ENCODE data around the gene POLE.
A peak's percentile ranks its signal among the peaks of the same experiment; 100 is the strongest.

POLE gene

DNA sequence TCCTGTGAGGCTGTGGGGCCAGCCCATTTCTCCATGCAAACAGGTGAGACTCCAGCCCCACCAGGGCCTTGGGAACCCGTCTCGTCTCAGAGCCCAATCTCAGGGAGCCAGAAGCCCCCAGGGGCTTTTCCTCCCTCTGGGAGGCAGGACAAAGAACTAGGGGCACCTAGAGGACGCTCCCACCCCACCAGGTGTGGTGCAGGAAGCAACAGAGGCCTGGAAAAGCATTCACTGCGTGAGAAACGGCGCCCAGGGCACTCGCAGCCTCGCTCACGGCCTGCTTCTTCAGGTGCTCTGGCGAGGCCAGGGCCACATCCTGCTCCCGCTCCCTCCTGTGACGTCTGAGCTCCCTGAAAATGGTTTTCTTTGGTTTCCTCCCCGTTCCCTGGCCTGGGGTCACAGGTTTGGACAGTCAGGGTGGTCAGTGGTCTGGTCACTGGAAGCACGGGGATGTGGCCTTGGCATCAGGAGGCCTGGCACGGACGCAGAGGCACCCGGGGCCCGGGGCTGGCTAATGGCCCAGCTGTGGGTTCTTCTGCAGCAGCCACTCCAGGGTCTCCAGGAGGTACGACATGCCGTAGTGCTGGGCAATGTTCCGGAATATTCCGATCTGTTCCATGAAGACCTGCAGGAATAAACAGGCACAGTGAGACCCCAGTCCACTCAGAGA, 62.8 kb downstream of the POLE start:
- Histone ChIP-seq H3K4me1 (ENCODE audit: insufficient read depth, low read length) (no peaks in the 10 kb centered on the region), H3K27ac (ENCODE audit: low read depth, low read length) (no peak overlapping the region), H3K9me3 (ENCODE audit: insufficient read depth, low read depth, low read length) (no peaks in the 10 kb centered on the region), H3K9ac (ENCODE audit: low read depth, low read length) (no peak overlapping the region), H3K36me3 (ENCODE audit: insufficient read depth, low read length) (peaks cover 51% of the 10 kb centered on the region), H3K4me3 (ENCODE audit: low read length) (no peak overlapping the region), H3K27me3 (ENCODE audit: insufficient read depth, low read length) (peaks cover 19% of the 10 kb centered on the region)
- WGBS: 96% methylated on average over 22 of the region's 22 CpGs

GRCh38 chr12:132623072-132623869, 63.9 kb downstream of the POLE start:
- H3K4me3 ChIP-seq (ENCODE audit: low read length): no peak overlapping the region
- H3K9me3 ChIP-seq (ENCODE audit: insufficient read depth, low read depth, low read length): no peaks in the 10 kb centered on the region
- peaks cover 26% of the 10 kb centered on the region for H3K27me3 ChIP-seq (ENCODE audit: insufficient read depth, low read length)
- H3K9ac ChIP-seq (ENCODE audit: low read depth, low read length): no peak overlapping the region
- H3K27ac ChIP-seq (ENCODE audit: low read depth, low read length): no peak overlapping the region
- 91% methylated on average over 25 of the region's 25 CpGs for WGBS
- H3K4me1 ChIP-seq (ENCODE audit: insufficient read depth, low read length): no peaks in the 10 kb centered on the region
- peaks cover 43% of the 10 kb centered on the region for H3K36me3 ChIP-seq (ENCODE audit: insufficient read depth, low read length)

GRCh38 chr12:132622437-132623071, 64.6 kb downstream of the POLE start:
- 88% methylated on average over 11 of the region's 11 CpGs for whole genome bisulfite sequencing
- Histone ChIP-seq H3K36me3 (ENCODE audit: insufficient read depth, low read length) (peaks cover 39% of the 10 kb centered on the region), H3K9me3 (ENCODE audit: insufficient read depth, low read depth, low read length) (peaks cover 3% of the 10 kb centered on the region), H3K4me3 (ENCODE audit: low read length) (no peak overlapping the region), H3K27me3 (ENCODE audit: insufficient read depth, low read length) (peaks cover 34% of the 10 kb centered on the region), H3K27ac (ENCODE audit: low read depth, low read length) (no peak overlapping the region), H3K9ac (ENCODE audit: low read depth, low read length) (no peak overlapping the region), H3K4me1 (ENCODE audit: insufficient read depth, low read length) (no peaks in the 10 kb centered on the region)

DNA sequence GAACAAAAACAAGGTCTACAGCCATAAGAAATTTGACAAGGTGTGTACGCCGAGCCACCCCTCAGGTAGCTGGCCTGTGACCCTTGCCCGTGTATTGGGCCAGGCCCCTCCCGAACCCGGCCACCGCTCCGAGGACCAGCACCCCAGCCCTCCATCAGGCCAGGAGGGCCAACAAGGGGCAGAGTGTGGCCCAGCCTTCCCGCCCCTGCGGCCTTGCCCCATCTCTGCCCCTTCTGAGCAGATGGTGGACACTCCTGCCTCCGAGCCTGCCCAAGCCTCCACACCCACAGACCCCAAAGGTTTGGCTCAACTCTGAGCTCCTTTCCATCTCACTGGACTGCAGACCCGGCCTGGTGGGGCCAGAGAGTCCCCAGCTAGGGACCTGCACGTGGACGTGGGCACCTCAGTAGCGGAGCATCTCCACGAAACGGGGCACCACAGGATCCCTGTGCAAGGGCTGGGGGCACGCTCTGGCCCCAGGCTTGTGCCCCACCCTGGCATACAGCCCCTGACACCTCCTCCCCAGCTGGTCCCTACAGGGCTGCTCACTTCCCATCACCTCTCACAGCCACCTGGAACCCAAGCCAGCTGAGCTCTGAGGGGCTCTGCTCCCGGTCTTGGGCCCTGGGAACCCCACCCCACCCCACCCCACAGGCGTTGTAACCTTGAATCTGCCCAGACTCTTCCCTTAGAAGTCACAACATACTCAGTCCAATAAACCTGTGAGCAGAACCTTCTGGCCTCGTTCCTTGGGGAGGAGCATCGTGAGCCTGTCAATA, 65.3 kb downstream of the POLE start:
- no peak overlapping the region for H3K4me3 ChIP-seq (ENCODE audit: low read length)
- peaks cover 41% of the 10 kb centered on the region for H3K27me3 ChIP-seq (ENCODE audit: insufficient read depth, low read length)
- no peaks in the 10 kb centered on the region for H3K4me1 ChIP-seq (ENCODE audit: insufficient read depth, low read length)
- peaks cover 35% of the 10 kb centered on the region for H3K36me3 ChIP-seq (ENCODE audit: insufficient read depth, low read length)
- H3K9ac ChIP-seq (ENCODE audit: low read depth, low read length): no peak overlapping the region
- 89% methylated on average over 21 of the region's 21 CpGs for WGBS
- H3K9me3 ChIP-seq (ENCODE audit: insufficient read depth, low read depth, low read length): peaks cover 10% of the 10 kb centered on the region
- H3K27ac ChIP-seq (ENCODE audit: low read depth, low read length): no peak overlapping the region

DNA sequence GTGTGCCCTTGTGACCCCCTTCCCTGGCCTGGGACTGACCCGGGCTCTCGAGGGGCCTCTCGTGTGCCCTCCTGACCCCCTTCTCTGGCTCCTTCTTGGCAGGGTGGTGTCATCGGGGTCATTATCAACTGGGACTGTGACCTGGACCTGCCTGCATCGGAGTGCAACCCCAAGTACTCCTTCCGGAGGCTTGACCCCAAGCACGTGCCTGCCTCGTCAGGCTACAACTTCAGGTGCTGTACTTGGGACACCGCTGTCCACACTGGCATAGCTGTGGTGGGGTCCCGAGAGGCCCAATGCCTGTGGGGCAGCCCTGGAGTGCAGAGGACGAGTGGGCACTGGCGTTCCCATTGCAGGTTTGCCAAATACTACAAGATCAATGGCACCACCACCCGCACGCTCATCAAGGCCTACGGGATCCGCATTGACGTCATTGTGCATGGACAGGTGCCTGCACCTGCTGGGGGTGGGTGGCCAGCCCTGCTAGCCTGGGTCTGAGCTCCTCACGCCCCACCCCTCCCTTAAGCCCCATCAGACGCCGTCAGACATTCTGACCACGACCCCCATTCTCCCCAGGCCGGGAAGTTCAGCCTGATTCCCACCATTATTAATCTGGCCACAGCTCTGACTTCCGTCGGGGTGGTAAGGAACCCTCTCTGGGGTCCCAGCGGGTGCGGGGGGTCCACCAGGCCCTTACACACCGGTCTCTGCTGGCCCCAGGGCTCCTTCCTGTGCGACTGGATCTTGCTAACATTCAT, 66.1 kb downstream of the POLE start:
- no peak overlapping the region for H3K27ac ChIP-seq (ENCODE audit: low read depth, low read length)
- H3K9ac ChIP-seq (ENCODE audit: low read depth, low read length): no peak overlapping the region
- H3K27me3 ChIP-seq (ENCODE audit: insufficient read depth, low read length): peaks cover 48% of the 10 kb centered on the region
- peaks cover 14% of the 10 kb centered on the region for H3K9me3 ChIP-seq (ENCODE audit: insufficient read depth, low read depth, low read length)
- H3K4me3 ChIP-seq (ENCODE audit: low read length): no peak overlapping the region
- no peaks in the 10 kb centered on the region for H3K4me1 ChIP-seq (ENCODE audit: insufficient read depth, low read length)
- peaks cover 29% of the 10 kb centered on the region for H3K36me3 ChIP-seq (ENCODE audit: insufficient read depth, low read length)
- WGBS: 81% methylated on average over 28 of the region's 28 CpGs

DNA sequence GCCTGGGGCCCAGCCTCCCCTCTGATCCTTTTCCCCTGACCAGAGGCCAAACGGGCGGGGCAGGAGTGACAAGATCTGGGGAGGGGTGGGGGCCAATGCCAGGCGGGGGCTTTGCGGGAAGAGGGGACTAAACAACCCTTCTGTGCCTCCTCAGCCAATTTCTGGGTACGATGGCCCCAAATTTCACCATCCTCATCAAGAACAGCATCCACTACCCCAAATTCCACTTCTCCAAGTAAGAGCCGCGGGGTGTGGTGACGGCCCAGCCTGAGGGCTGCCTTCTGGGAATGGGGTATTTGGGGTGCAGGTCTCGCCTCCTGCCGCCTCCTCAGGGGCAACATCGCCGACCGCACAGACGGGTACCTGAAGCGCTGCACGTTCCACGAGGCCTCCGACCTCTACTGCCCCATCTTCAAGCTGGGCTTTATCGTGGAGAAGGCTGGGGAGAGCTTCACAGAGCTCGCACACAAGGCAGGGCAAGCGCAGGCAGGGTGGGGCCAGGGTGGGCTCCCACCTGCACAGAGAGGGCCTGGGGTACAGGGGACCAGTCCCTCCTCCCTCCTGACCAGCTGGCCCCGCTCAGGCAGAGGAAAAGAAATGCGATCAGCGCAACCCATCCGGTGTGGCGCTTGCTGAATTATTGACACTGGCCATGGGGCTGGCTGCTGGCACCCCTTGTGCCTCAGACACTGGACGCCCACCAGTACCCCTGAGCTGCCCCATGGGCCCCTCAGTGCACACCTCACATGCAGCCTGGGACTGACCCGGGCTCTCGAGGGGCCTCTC, 66.8 kb downstream of the POLE start:
- peaks cover 56% of the 10 kb centered on the region for H3K27me3 ChIP-seq (ENCODE audit: insufficient read depth, low read length)
- no peak overlapping the region for H3K4me3 ChIP-seq (ENCODE audit: low read length)
- peaks cover 21% of the 10 kb centered on the region for H3K36me3 ChIP-seq (ENCODE audit: insufficient read depth, low read length)
- H3K9me3 ChIP-seq (ENCODE audit: insufficient read depth, low read depth, low read length): peaks cover 14% of the 10 kb centered on the region
- no peak overlapping the region for H3K27ac ChIP-seq (ENCODE audit: low read depth, low read length)
- H3K4me1 ChIP-seq (ENCODE audit: insufficient read depth, low read length): no peaks in the 10 kb centered on the region
- WGBS: 71% methylated on average over 28 of the region's 29 CpGs
- H3K9ac ChIP-seq (ENCODE audit: low read depth, low read length): no peak overlapping the region

DNA sequence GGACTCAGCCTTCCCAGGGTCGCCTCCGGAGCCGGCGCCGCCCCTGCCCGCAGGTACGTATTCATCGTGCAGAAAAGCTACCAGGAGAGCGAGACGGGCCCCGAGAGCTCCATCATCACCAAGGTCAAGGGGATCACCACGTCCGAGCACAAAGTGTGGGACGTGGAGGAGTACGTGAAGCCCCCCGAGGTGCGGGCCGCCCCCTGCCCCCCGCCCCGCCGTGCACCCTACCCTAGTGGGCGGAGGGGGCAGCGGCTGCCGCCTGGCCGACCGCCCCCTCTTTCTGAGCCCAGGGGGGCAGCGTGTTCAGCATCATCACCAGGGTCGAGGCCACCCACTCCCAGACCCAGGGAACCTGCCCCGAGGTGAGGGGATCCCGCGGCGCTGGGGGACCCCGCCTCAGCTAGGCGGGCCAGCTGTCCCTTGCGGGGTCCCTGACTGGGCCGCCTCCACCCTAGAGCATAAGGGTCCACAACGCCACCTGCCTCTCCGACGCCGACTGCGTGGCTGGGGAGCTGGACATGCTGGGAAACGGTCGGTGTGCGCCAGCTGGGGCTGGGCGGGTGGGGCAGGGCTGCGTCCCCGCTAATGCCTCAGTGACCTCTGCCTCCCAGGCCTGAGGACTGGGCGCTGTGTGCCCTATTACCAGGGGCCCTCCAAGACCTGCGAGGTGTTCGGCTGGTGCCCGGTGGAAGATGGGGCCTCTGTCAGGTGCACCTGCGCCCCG, 67.6 kb downstream of the POLE start:
- Histone ChIP-seq H3K4me1 (ENCODE audit: insufficient read depth, low read length) (no peaks in the 10 kb centered on the region), H3K36me3 (ENCODE audit: insufficient read depth, low read length) (peaks cover 13% of the 10 kb centered on the region), H3K4me3 (ENCODE audit: low read length) (no peak overlapping the region), H3K27ac (ENCODE audit: low read depth, low read length) (no peak overlapping the region), H3K9ac (ENCODE audit: low read depth, low read length) (no peak overlapping the region), H3K27me3 (ENCODE audit: insufficient read depth, low read length) (peaks cover 62% of the 10 kb centered on the region), H3K9me3 (ENCODE audit: insufficient read depth, low read depth, low read length) (peaks cover 14% of the 10 kb centered on the region)
- WGBS: 28% methylated on average over 53 of the region's 53 CpGs

DNA sequence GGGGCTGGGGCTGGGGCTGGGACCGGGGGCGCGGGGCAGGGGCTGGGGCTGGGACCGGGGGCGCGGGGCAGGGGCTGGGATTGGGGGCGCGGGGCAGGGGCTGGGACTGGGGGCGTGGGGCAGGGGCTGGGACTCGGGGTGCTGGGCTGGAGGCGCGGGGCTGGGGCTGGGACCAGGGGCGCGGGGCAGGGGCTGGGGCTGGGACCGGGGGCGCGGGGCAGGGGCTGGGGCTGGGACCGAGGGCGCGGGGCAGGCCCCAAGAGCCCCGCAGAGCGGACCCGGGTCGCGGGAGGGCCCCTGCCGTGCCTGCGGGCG, 68.1 kb downstream of the POLE start:
- no peak overlapping the region for H3K4me3 ChIP-seq (ENCODE audit: low read length)
- peaks cover 66% of the 10 kb centered on the region for H3K27me3 ChIP-seq (ENCODE audit: insufficient read depth, low read length)

GRCh38 chr12:132618683-132619043, 68.5 kb downstream of the POLE start, which contains the start of gene P2RX2:
Gene P2RX2, plus strand, starts transcription at chr12:132618776. Its CDS starts 41 bp downstream, at chr12:132618817.
- Histone ChIP-seq H3K27ac (ENCODE audit: low read depth, low read length) (no peak within 1 kb of the TSS), H3K9me3 (ENCODE audit: insufficient read depth, low read depth, low read length) (peaks cover 14% of the 10 kb centered on the region), H3K4me1 (ENCODE audit: insufficient read depth, low read length) (no peaks in the 10 kb centered on the region), H3K9ac (ENCODE audit: low read depth, low read length) (no peak within 1 kb of the TSS; the same call in 1 of the 2 replicates), H3K27me3 (ENCODE audit: insufficient read depth, low read length) (peaks cover 70% of the 10 kb centered on the region), H3K36me3 (ENCODE audit: insufficient read depth, low read length) (peaks cover 4% of the 10 kb centered on the region), H3K4me3 (ENCODE audit: low read length) (peak within 1 kb of the TSS; percentile 49)
- 3% methylated on average over 45 of the region's 49 CpGs for WGBS

More for the DNA sequence above, 68.1 kb downstream of the POLE start:
- no peak overlapping the region for H3K9ac ChIP-seq (ENCODE audit: low read depth, low read length)
- WGBS: 13% methylated on average over 22 of the region's 28 CpGs
- H3K27ac ChIP-seq (ENCODE audit: low read depth, low read length): no peak overlapping the region
- H3K4me1 ChIP-seq (ENCODE audit: insufficient read depth, low read length): no peaks in the 10 kb centered on the region
- peaks cover 14% of the 10 kb centered on the region for H3K9me3 ChIP-seq (ENCODE audit: insufficient read depth, low read depth, low read length)
- peaks cover 8% of the 10 kb centered on the region for H3K36me3 ChIP-seq (ENCODE audit: insufficient read depth, low read length)
